IMR-90 (cell line): ENCODE results near the gene CDC42EP3. TPM values are rescaled to one million over a fixed set of nuclear protein-coding genes. Genes with fewer than 3 reads are reported as not detected.

ENCODE experiments used
- ATAC-seq: fragments of 200-7000 bp; cut with Tn5 transposase; 2 replicates; pipeline ENCODE4 v1.9.1; 2020; ENCODE audit warnings: low read depth, mild to moderate bottlenecking, moderate library complexity
- BruUV-seq: library from RNA; stranded (reverse); fragments of 400-500 nt; replicated peaks from 2 replicates; lab custom pipeline; 2021; lab: Mats Ljungman, UMichigan
- CTCF ChIA-PET: fragments of 300-600 bp; formaldehyde crosslinking; extraction: SDS; loops from one replicate; lab custom pipeline; 2021; ENCODE audit warnings: antibody characterized with exemption; lab: Yijun Ruan, JAX
- POLR2A ChIA-PET: fragments of 300-600 bp; sonication (Branson Sonifier 250); formaldehyde crosslinking; loops from one replicate; lab custom pipeline; 2022; ENCODE audit warnings: antibody characterized with exemption; ENCODE audit not compliant: unreplicated experiment; lab: Charles Lee
- DNase-seq: peaks from one replicate; pipeline ENCODE4 v3.0.0; 2013
- H2AFZ ChIP-seq: replicated peaks from 2 replicates; pipeline ENCODE3; 2013; ENCODE audit warnings: low read length, mild to moderate bottlenecking; ENCODE audit not compliant: poor library complexity
- H2AK5ac ChIP-seq: 2 replicates; pipeline ENCODE4 v1.6.1; 2013; ENCODE audit warnings: low read depth, low read length, inconsistent platforms
- H2AK9ac ChIP-seq: replicated peaks from 2 replicates; pipeline ENCODE3; 2013; ENCODE audit warnings: mild to moderate bottlenecking, low read depth, low read length, moderate library complexity; ENCODE audit not compliant: poor library complexity
- H2BK120ac ChIP-seq: 2 replicates; pipeline ENCODE4 v1.6.1; 2013; ENCODE audit warnings: low read depth, low read length, inconsistent platforms
- H2BK15ac ChIP-seq: 3 replicates; pipeline ENCODE4 v1.6.1; 2013; ENCODE audit warnings: low read depth, low read length, inconsistent platforms
- H2BK20ac ChIP-seq: 2 replicates; pipeline ENCODE4 v1.6.1; 2013; ENCODE audit warnings: low read depth, mild to moderate bottlenecking, inconsistent platforms, low read length, moderate library complexity
- H2BK5ac ChIP-seq: 2 replicates; pipeline ENCODE4 v1.6.1; 2013; ENCODE audit warnings: mild to moderate bottlenecking, low read depth, low read length, inconsistent platforms; ENCODE audit not compliant: poor library complexity, severe bottlenecking
- H3K14ac ChIP-seq: replicated peaks from 2 replicates; pipeline ENCODE4 v1.6.1; 2013; ENCODE audit warnings: low read depth, low read length, inconsistent platforms
- H3K18ac ChIP-seq: 2 replicates; pipeline ENCODE4 v1.6.1; 2013; ENCODE audit warnings: low read depth, low read length, control low read depth
- H3K23ac ChIP-seq: 2 replicates; pipeline ENCODE4 v1.6.1; 2013; ENCODE audit warnings: low read depth, low read length, inconsistent platforms
- H3K27ac ChIP-seq: 2 replicates; pipeline ENCODE4 v1.5.1; 2013; ENCODE audit warnings: mild to moderate bottlenecking, control low read depth, low read length; ENCODE audit not compliant: insufficient read depth
- H3K27me3 ChIP-seq: 2 replicates; pipeline ENCODE4 v1.6.1; 2013; ENCODE audit warnings: low read length; ENCODE audit not compliant: control insufficient read depth, insufficient read depth
- H3K36me3 ChIP-seq: 2 replicates; pipeline ENCODE4 v1.6.1; 2013; ENCODE audit warnings: low read length, mixed read lengths; ENCODE audit not compliant: control insufficient read depth, insufficient read depth
- H3K4ac ChIP-seq: 2 replicates; pipeline ENCODE4 v1.6.1; 2013; ENCODE audit warnings: low read depth, low read length, inconsistent platforms
- H3K4me1 ChIP-seq: 2 replicates; pipeline ENCODE4 v1.6.1; 2013; ENCODE audit warnings: low read length, mixed read lengths; ENCODE audit not compliant: control insufficient read depth, insufficient read depth
- H3K4me2 ChIP-seq: 2 replicates; pipeline ENCODE4 v1.6.1; 2013; ENCODE audit warnings: low read depth, mild to moderate bottlenecking, control low read depth, low read length, moderate library complexity
- H3K4me3 ChIP-seq: 2 replicates; pipeline ENCODE4 v1.5.1; 2013; ENCODE audit warnings: low read depth, mild to moderate bottlenecking, control low read depth, low read length, moderate library complexity; ENCODE audit not compliant: insufficient read depth
- H3K56ac ChIP-seq: 2 replicates; pipeline ENCODE4 v1.6.1; 2013; ENCODE audit warnings: low read length, inconsistent platforms; ENCODE audit not compliant: insufficient read depth; ENCODE audit errors: extremely low read depth
- H3K79me1 ChIP-seq, 2 experiments: 2 replicates each; pipeline ENCODE4 v1.6.1; 2013; ENCODE audit warnings: low read length in 2 of 2, inconsistent platforms in 1 of 2, low read depth in 1 of 2
- H3K9ac ChIP-seq: 2 replicates; pipeline ENCODE4 v1.6.1; 2013; ENCODE audit warnings: low read depth, low read length, control low read depth
- H3K9me1 ChIP-seq: 2 replicates; pipeline ENCODE4 v1.6.1; 2013; ENCODE audit warnings: low read length, inconsistent platforms; ENCODE audit not compliant: insufficient read depth
- H3K9me3 ChIP-seq: 2 replicates; pipeline ENCODE4 v1.6.1; 2013; ENCODE audit warnings: low read length; ENCODE audit not compliant: control insufficient read depth, insufficient read depth
- H4K20me1 ChIP-seq: 2 replicates; pipeline ENCODE4 v1.6.1; 2013; ENCODE audit warnings: low read length, inconsistent platforms; ENCODE audit not compliant: insufficient read depth
- H4K5ac ChIP-seq: 2 replicates; pipeline ENCODE4 v1.6.1; 2013; ENCODE audit warnings: mild to moderate bottlenecking, low read depth, low read length, control low read depth
- H4K8ac ChIP-seq, 2 experiments: 2 replicates each; pipeline ENCODE4 v1.6.1; 2013; ENCODE audit warnings: low read depth in 2 of 2, low read length in 2 of 2, control low read depth in 1 of 2, inconsistent platforms in 1 of 2
- H4K91ac ChIP-seq: 2 replicates; pipeline ENCODE4 v1.6.1; 2013; ENCODE audit warnings: low read depth, low read length, inconsistent platforms; ENCODE audit not compliant: insufficient read depth
- FOS ChIP-seq: fragments of 150-350 bp; IDR thresholded peaks from 2 replicates; pipeline ENCODE4 v1.6.1; 2016; ENCODE audit warnings: low read depth, low read length
- MAZ ChIP-seq: IDR thresholded peaks from 2 replicates; pipeline ENCODE4 v1.6.1; 2012; ENCODE audit warnings: low read depth, mild to moderate bottlenecking, low read length, improper control_type of control experiment, moderate library complexity, borderline replicate concordance
- NFE2L2 ChIP-seq: fragments of 150-350 bp; IDR thresholded peaks from 2 replicates; pipeline ENCODE4 v1.6.1; 2016; ENCODE audit warnings: low read depth, mild to moderate bottlenecking, low read length
- POLR2A ChIP-seq: IDR thresholded peaks from 2 replicates; pipeline ENCODE4 v1.6.1; 2012; ENCODE audit warnings: mild to moderate bottlenecking, low read depth, low read length
- RAD21 ChIP-seq: IDR thresholded peaks from 2 replicates; pipeline ENCODE4 v1.6.1; 2012; ENCODE audit warnings: low read length, improper control_type of control experiment
- RCOR1 ChIP-seq: IDR thresholded peaks from 2 replicates; pipeline ENCODE4 v1.6.1; 2012; ENCODE audit warnings: mild to moderate bottlenecking, low read length, improper control_type of control experiment; ENCODE audit not compliant: insufficient replicate concordance
- RFX5 ChIP-seq: IDR thresholded peaks from 2 replicates; pipeline ENCODE4 v1.8.0; 2012; ENCODE audit warnings: low read depth, mild to moderate bottlenecking, low read length, moderate library complexity
- SMC3 ChIP-seq: fragments of 150-350 bp; IDR thresholded peaks from 2 replicates; pipeline ENCODE4 v1.6.1; 2016; ENCODE audit warnings: low read depth, mild to moderate bottlenecking, antibody characterized with exemption, low read length, moderate library complexity
- WGBS, 2 experiments: methylation state at CpG; one replicate each; pipeline versions ENCODE4 v1.1.5 to v1.1.7; 2013; ENCODE audit warnings: missing lambda C conversion rate in 2 of 2; ENCODE audit not compliant: insufficient read length in 1 of 2; ENCODE audit errors: extremely low coverage in 2 of 2; 5-methylcytosine and 5-hydroxymethylcytosine counted together
- dilution Hi-C: fragments of 300-500 bp; cut with HindIII; formaldehyde crosslinking; loops from one replicate; pipeline ENCODE4 v1.14.3; 2018; ENCODE audit warnings: low sequenced_read_pairs; ENCODE audit not compliant: unreplicated experiment
- in situ Hi-C: fragments of 300-500 bp; cut with MboI; formaldehyde crosslinking; loops from 3 replicates; pipeline ENCODE4 v1.14.3; 2019; ENCODE audit warnings: low sequenced_read_pairs, inconsistent platforms, mixed read lengths
- intact Hi-C: fragments of 100-400 bp; cut with micrococcal nuclease; formaldehyde crosslinking; loops from 2 replicates; pipeline ENCODE4 v1.10.0; 2022
- polyA plus RNA-seq, 3 experiments: library from polyadenylated mRNA; depleted of rRNA; stranded (reverse); fragments of >200 nt; gene quantifications; 2 replicates each; pipeline ENCODE4 v1.2.3, GENCODE V29; 2012; ENCODE audit warnings: low replicate concordance in 1 of 3
- total RNA-seq: library from RNA; depleted of rRNA; stranded (reverse); fragments of >200 nt; gene quantifications from 2 replicates; pipeline ENCODE4 v1.2.3, GENCODE V29; 2012
- TF ChIP-seq, protein P1 (sequence below): fragments of 150-350 bp; IDR thresholded peaks from 2 replicates; pipeline ENCODE4 v1.6.1; 2017; ENCODE audit warnings: mild to moderate bottlenecking, antibody characterized with exemption, low read length, low read depth

The CDC42EP3 gene
- total and polyA plus RNA-seq, 2 of the 4 experiments (the other 2 are of a cell fraction) = 167 to 193 TPM

DNA sequence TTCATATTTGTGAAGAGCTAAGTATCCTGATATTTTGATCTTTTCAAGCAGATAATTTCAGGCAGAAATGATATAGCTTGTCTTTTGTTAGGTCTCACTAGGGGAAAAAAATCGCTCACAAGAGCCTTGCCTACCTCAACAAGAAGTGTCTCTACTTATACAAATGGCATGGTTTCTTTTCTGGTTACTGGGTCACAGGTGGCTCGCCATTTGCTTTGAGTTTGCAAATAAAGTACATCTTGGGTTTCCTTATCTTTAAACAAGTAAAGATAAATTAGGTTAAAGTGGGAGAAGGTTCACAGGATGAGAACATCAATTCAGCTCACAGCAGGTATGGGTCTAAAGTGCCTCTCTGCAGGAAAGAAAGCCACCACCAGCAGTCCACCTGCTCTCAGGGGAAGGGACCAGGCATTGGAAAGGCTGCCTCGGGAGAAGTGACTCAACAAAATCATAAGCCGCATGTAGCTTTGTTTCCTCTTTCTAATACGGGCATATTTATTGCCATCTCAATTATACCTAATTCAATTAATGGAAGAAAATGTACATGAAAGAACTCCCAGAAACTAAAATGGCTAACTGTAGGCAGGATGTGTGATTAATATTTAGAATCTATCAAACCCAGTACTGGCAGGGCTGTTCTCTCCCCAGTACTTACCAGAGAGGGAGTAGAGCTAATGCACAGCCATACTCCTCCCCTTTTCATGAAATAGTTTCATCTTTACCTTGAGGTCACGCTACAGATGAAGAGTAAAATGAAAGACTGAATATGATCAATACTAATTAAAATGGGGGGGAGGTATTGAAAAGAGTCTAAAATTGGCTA, 28.3 kb downstream of the CDC42EP3 start:
- peak overlapping the region; percentile 24; the same call in 1 of the 3 replicates for H2BK15ac ChIP-seq
- H2BK20ac ChIP-seq = no peak overlapping the region
- H3K56ac ChIP-seq = no peak overlapping the region
- H4K5ac ChIP-seq = no peak overlapping the region
- H3K23ac ChIP-seq = no peak overlapping the region
- H4K91ac ChIP-seq = no peak overlapping the region
- no peak overlapping the region for H2AK9ac ChIP-seq
- H3K4me2 ChIP-seq = no peak overlapping the region
- H2AFZ ChIP-seq = no peak overlapping the region
- H3K79me1 ChIP-seq = peaks cover 26 to 69% of the 10 kb centered on the region in 2 experiments
- no peak overlapping the region for H3K4ac ChIP-seq
- peaks cover 45% of the 10 kb centered on the region for H3K36me3 ChIP-seq
- dilution Hi-C loops (no loop called here), in situ Hi-C loops (no loop called here), intact Hi-C loops (no loop called here)
- H3K4me1 ChIP-seq = peaks cover 23% of the 10 kb centered on the region
- H3K9me3 ChIP-seq = no peaks in the 10 kb centered on the region; the same call in 1 of the 2 replicates
- H2AK5ac ChIP-seq = peak overlapping the region; percentile 6; the same call in 1 of the 2 replicates
- no peak overlapping the region for H3K18ac ChIP-seq
- no peak overlapping the region for H3K9ac ChIP-seq
- peak overlapping the region in 1 of 2 experiments; percentile 19; a peak in 1 of 4 replicates for H4K8ac ChIP-seq
- ChIA-PET CTCF (interaction anchor here (0.6 to 0.7 kb wide), 2 partner anchors 193 to 323 kb away, joined by 3 to 5 read pairs; no protein-coding TSS in a partner anchor), POLR2A (no interaction called here)
- ATAC-seq = no peak
- TF ChIP-seq SMC3 = no peak
- no peak for TF ChIP-seq RCOR1
- no peak for TF ChIP-seq RAD21
- TF ChIP-seq POLR2A = no peak
- no peak for TF ChIP-seq MAZ
- TF ChIP-seq FOS = no peak
- TF ChIP-seq, protein P1, sequence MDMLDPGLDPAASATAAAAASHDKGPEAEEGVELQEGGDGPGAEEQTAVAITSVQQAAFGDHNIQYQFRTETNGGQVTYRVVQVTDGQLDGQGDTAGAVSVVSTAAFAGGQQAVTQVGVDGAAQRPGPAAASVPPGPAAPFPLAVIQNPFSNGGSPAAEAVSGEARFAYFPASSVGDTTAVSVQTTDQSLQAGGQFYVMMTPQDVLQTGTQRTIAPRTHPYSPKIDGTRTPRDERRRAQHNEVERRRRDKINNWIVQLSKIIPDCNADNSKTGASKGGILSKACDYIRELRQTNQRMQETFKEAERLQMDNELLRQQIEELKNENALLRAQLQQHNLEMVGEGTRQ = no peak
- no peak for TF ChIP-seq RFX5
- TF ChIP-seq NFE2L2 = no peak
- no peaks in the 10 kb centered on the region for H3K27me3 ChIP-seq
- no peak for DNase-seq
- peak overlapping the region; percentile 89 for H2BK5ac ChIP-seq
- H3K4me3 ChIP-seq = no peak overlapping the region
- 0 out of 2 replicates have a peak overlapping the region, but pooled peaks have one; percentile 45 for H3K14ac ChIP-seq
- no CpG with 5 or more reads among the region's 6 CpGs for WGBS, 2 experiments
- no peak overlapping the region for H3K27ac ChIP-seq
- H2BK120ac ChIP-seq = no peak overlapping the region
- H4K20me1 ChIP-seq = peaks cover 70% of the 10 kb centered on the region
- H3K9me1 ChIP-seq = peaks cover 29% of the 10 kb centered on the region
- no TSS peak for BruUV-seq
